ENCODE data around the gene FXR1.

The FXR1 gene

GRCh38 chr3:180934638-180935037 lies 22.2 kb downstream of the FXR1 start:
- DNase-seq (ENCODE audit: insufficient read length, low spot score) (no peak), FAIRE-seq (no peak)
- TF ChIP-seq, protein P1, sequence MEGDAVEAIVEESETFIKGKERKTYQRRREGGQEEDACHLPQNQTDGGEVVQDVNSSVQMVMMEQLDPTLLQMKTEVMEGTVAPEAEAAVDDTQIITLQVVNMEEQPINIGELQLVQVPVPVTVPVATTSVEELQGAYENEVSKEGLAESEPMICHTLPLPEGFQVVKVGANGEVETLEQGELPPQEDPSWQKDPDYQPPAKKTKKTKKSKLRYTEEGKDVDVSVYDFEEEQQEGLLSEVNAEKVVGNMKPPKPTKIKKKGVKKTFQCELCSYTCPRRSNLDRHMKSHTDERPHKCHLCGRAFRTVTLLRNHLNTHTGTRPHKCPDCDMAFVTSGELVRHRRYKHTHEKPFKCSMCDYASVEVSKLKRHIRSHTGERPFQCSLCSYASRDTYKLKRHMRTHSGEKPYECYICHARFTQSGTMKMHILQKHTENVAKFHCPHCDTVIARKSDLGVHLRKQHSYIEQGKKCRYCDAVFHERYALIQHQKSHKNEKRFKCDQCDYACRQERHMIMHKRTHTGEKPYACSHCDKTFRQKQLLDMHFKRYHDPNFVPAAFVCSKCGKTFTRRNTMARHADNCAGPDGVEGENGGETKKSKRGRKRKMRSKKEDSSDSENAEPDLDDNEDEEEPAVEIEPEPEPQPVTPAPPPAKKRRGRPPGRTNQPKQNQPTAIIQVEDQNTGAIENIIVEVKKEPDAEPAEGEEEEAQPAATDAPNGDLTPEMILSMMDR (IDR thresholded peaks at IDR 0.05; ENCODE audit: insufficient read depth, missing control alignments): no peak

GRCh38 chr3:180940826-180941225 lies 28.4 kb downstream of the FXR1 start:
- TF ChIP-seq, protein P1 (IDR thresholded peaks at IDR 0.05; ENCODE audit: insufficient read depth, missing control alignments): no peak
- no peak for DNase-seq (ENCODE audit: insufficient read length, low spot score)

DNA sequence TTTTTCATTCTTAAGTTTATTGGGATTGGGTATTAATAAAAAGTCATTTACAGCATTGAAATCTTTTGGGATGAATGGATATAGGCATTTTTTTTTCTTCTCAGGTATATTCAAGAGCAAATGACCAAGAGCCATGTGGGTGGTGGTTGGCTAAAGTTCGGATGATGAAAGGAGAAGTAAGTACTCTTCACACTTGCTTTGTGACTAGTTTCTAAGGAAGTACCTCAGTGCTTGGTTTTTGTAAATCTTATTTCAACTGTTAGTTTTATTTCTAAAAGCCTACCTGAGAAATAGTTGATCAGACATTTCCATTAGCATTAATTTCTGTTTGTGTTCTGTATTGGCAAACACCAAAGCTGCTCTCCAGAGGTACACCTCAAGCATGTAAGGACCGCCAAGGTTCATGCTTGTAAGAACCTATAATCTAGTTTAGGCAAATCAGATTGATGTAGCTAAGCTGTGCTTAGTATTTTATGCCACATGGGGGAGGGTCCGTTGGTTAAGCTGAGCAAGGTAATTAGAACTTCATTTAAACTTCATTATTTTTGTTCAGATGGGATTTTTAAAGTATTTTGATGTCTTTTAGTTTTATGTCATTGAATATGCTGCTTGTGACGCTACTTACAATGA lies 35.4 kb downstream of the FXR1 start:
- TF ChIP-seq, protein P1 (IDR thresholded peaks at IDR 0.05; ENCODE audit: insufficient read depth, missing control alignments): no peak
- DNase-seq (ENCODE audit: insufficient read length, low spot score) (peak; percentile 28), FAIRE-seq (peak; percentile 90)

More at GRCh38 chr3:180940826-180941225, 28.4 kb downstream of the FXR1 start:
- no peak for FAIRE-seq

DNA sequence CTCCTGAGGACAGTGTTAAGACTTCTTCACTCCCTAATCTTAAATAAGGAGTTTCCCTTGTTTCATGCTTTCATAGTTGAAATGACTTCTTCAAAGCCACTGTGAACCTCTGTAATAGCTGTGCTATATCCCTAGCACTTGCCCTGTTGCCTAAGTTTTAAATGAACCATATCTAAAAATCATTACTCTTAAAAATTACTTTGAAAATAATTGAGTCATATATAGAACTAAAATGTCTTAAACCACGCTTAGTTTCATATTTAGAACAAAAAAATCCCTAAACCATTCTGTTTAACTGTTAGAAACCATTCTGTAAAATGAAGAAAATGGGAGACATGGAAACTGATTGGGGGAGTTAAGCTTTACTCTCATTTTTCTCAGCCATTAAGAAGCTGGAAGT lies 47.2 kb downstream of the FXR1 start:
- FAIRE-seq (no peak), DNase-seq (ENCODE audit: insufficient read length, low spot score) (no peak)
- TF ChIP-seq, protein P1 (IDR thresholded peaks at IDR 0.05; ENCODE audit: insufficient read depth, missing control alignments): no peak

GRCh38 chr3:180961087-180961486 lies 48.6 kb downstream of the FXR1 start:
- TF ChIP-seq, protein P1 (IDR thresholded peaks at IDR 0.05; ENCODE audit: insufficient read depth, missing control alignments): no peak
- DNase-seq (ENCODE audit: insufficient read length, low spot score): no peak
- FAIRE-seq: no peak

- no peak for DNase-seq (ENCODE audit: insufficient read length, low spot score)
- no peak for FAIRE-seq
- TF ChIP-seq, protein P1 (IDR thresholded peaks at IDR 0.05; ENCODE audit: insufficient read depth, missing control alignments): no peak
These were observed 49.1 kb downstream of the FXR1 start for GRCh38 chr3:180961552-180961951.

GRCh38 chr3:180962530-180962929 lies 50.1 kb downstream of the FXR1 start:
- no peak for DNase-seq (ENCODE audit: insufficient read length, low spot score)
- TF ChIP-seq, protein P1 (IDR thresholded peaks at IDR 0.05; ENCODE audit: insufficient read depth, missing control alignments): no peak
- no peak for FAIRE-seq
